NCI-H2171 (cell line): Measurements from ENCODE around the gene TAOK1.
"Not testable (repeated sequence)": the region's sequence is repeated elsewhere in the genome, so short reads cannot be mapped to it uniquely, and the experiment has no call there.

Experiments
- DNase-seq: peaks from one replicate; lab custom pipeline; 2025; lab: John Stamatoyannopoulos, UW

The TAOK1 gene

GRCh38 chr17:29549177-29549923 is 159.2 kb downstream of the TAOK1 start:
- no peak for DNase-seq

- no peak for DNase-seq
These were observed 165.7 kb downstream of the TAOK1 start for GRCh38 chr17:29555840-29556239.

- no peak for DNase-seq
These were observed 167.0 kb downstream of the TAOK1 start for GRCh38 chr17:29557085-29557738.

- no peak for DNase-seq
These were observed 167.6 kb downstream of the TAOK1 start for GRCh38 chr17:29557739-29558116.

GRCh38 chr17:29558139-29558538 is 168.0 kb downstream of the TAOK1 start:
- not testable (repeated sequence) for DNase-seq

GRCh38 chr17:29559640-29560039 is 169.5 kb downstream of the TAOK1 start:
- no peak for DNase-seq

GRCh38 chr17:29560316-29560715 is 170.2 kb downstream of the TAOK1 start:
- peak; percentile 43 for DNase-seq

GRCh38 chr17:29561554-29562517 is 171.7 kb downstream of the TAOK1 start:
- no peak for DNase-seq

- no peak for DNase-seq
These were observed 172.5 kb downstream of the TAOK1 start for GRCh38 chr17:29562615-29563014.

GRCh38 chr17:29563816-29564215 is 173.7 kb downstream of the TAOK1 start:
- no peak for DNase-seq

GRCh38 chr17:29565643-29566472 is 175.7 kb downstream of the TAOK1 start:
- DNase-seq: peak; percentile 56

- DNase-seq: peak; percentile 40
These were observed 176.5 kb downstream of the TAOK1 start, which contains the start of gene ABHD15 for GRCh38 chr17:29566473-29567303. Gene ABHD15 (minus strand): TSS chr17:29567037. CDS start chr17:29566966, 71 bp downstream.

GRCh38 chr17:29567304-29567553 is 177.1 kb downstream of the TAOK1 start:
- DNase-seq: no peak

- DNase-seq: peak; percentile 66
These were observed 177.6 kb downstream of the TAOK1 start for GRCh38 chr17:29567554-29568330.

GRCh38 chr17:29568331-29569244 is 178.4 kb downstream of the TAOK1 start, which contains the start of gene TP53I13:
Gene TP53I13 (plus strand): TSS chr17:29568701. CDS start chr17:29568759, 58 bp downstream.
- peak; percentile 91 for DNase-seq

GRCh38 chr17:29569245-29569950 is 179.2 kb downstream of the TAOK1 start:
- no peak for DNase-seq

- no peak for DNase-seq
These were observed 180.4 kb downstream of the TAOK1 start for GRCh38 chr17:29570521-29570920.

GRCh38 chr17:29571486-29571882 is 181.3 kb downstream of the TAOK1 start:
- no peak for DNase-seq
